Calu3 (cell line): ENCODE data around the gene ACOT6. TPM values are rescaled to one million over a fixed set of nuclear protein-coding genes. Genes with fewer than 3 reads are reported as not detected.
"Not testable (repeated sequence)": the region's sequence is repeated elsewhere in the genome, so short reads cannot be mapped to it uniquely, and the experiment has no call there.

ENCODE experiments used
- BruUV-seq: library from RNA; stranded (reverse); fragments of 400-500 nt; replicated peaks from 2 replicates; lab custom pipeline; 2021; lab: Mats Ljungman, UMichigan
- CTCF ChIA-PET: fragments of 300-600 bp; sonication (Branson Sonifier 250); formaldehyde crosslinking; loops from one replicate; lab custom pipeline; 2022; ENCODE audit warnings: antibody characterized with exemption; lab: Charles Lee
- DNase-seq: peaks from one replicate; pipeline ENCODE4 v3.0.0; 2022
- H3K27ac Mint-ChIP-seq: one replicate; pipeline ENCODE4 v1.8.0; 2022; ENCODE audit warnings: mixed read lengths; ENCODE audit not compliant: unreplicated experiment
- H3K27me3 Mint-ChIP-seq: one replicate; pipeline ENCODE4 v1.8.0; 2022; ENCODE audit warnings: mixed read lengths; ENCODE audit not compliant: unreplicated experiment
- H3K36me3 Mint-ChIP-seq: one replicate; pipeline ENCODE4 v1.8.0; 2022; ENCODE audit warnings: mild to moderate bottlenecking, moderate library complexity, mixed read lengths; ENCODE audit not compliant: insufficient read depth, unreplicated experiment
- H3K4me1 Mint-ChIP-seq: one replicate; pipeline ENCODE4 v1.8.0; 2022; ENCODE audit warnings: mild to moderate bottlenecking, low read depth, mixed read lengths; ENCODE audit not compliant: unreplicated experiment
- H3K4me3 Mint-ChIP-seq: one replicate; pipeline ENCODE4 v1.8.0; 2022; ENCODE audit warnings: mild to moderate bottlenecking, low read depth, moderate library complexity, mixed read lengths; ENCODE audit not compliant: unreplicated experiment
- H3K9me3 Mint-ChIP-seq: one replicate; pipeline ENCODE4 v1.8.0; 2022; ENCODE audit warnings: low read depth, mixed read lengths; ENCODE audit not compliant: unreplicated experiment
- CTCF ChIP-seq: fragments of 200-600 bp; IDR thresholded peaks from one replicate; pipeline ENCODE4 v1.8.0; 2022; ENCODE audit warnings: antibody characterized with exemption; ENCODE audit not compliant: unreplicated experiment
- intact Hi-C: fragments of 100-400 bp; cut with micrococcal nuclease; formaldehyde crosslinking; loops from one replicate; pipeline ENCODE4 v1.10.0; 2022; ENCODE audit not compliant: unreplicated experiment
- total RNA-seq: library from RNA; stranded (reverse); gene quantifications from 2 replicates; pipeline ENCODE4 v1.2.3, GENCODE V29; 2022

ACOT6 gene
- total RNA-seq, 1 experiment from 2014 or later: not detected

GRCh38 chr14:73655851-73656250, 43.5 kb downstream of the ACOT6 start:
- Mint-ChIP-seq H3K27me3 (no peaks in the 10 kb centered on the region), H3K36me3 (no peaks in the 10 kb centered on the region), H3K4me1 (no peaks in the 10 kb centered on the region), H3K4me3 (no peak overlapping the region), H3K9me3 (no peaks in the 10 kb centered on the region), H3K27ac (no peak overlapping the region)
- intact Hi-C loops: no loop called here
- BruUV-seq: no TSS peak
- no peak for DNase-seq
- no peak for TF ChIP-seq CTCF
- CTCF ChIA-PET: no interaction called here

GRCh38 chr14:73659202-73659601, 46.9 kb downstream of the ACOT6 start:
- BruUV-seq, H3K27me3 Mint-ChIP-seq, H3K27ac Mint-ChIP-seq, H3K9me3 Mint-ChIP-seq, DNase-seq, H3K36me3 Mint-ChIP-seq, intact Hi-C loops, H3K4me3 Mint-ChIP-seq: not testable (repeated sequence)
- peaks cover 11% of the 10 kb centered on the region for H3K4me1 Mint-ChIP-seq
- CTCF ChIA-PET: interaction anchor here (0.7 kb wide), 1 partner anchor 308 kb away, joined by 5 read pairs; no protein-coding TSS in a partner anchor

- intact Hi-C loops: no loop called here
- CTCF ChIA-PET: no interaction called here
- H3K4me3 Mint-ChIP-seq: no peak overlapping the region
Observed at GRCh38 chr14:73660511-73660910, 48.2 kb downstream of the ACOT6 start.

GRCh38 chr14:73661872-73662271, 49.6 kb downstream of the ACOT6 start:
- H3K9me3 Mint-ChIP-seq: no peaks in the 10 kb centered on the region
- no peak for TF ChIP-seq CTCF
- intact Hi-C loops: no loop called here
- no TSS peak for BruUV-seq
- no peaks in the 10 kb centered on the region for H3K36me3 Mint-ChIP-seq
- no peak for DNase-seq
- no peak overlapping the region for H3K4me3 Mint-ChIP-seq
- no peaks in the 10 kb centered on the region for H3K27me3 Mint-ChIP-seq
- no peak overlapping the region for H3K27ac Mint-ChIP-seq
- H3K4me1 Mint-ChIP-seq: peaks cover 11% of the 10 kb centered on the region
- CTCF ChIA-PET: interaction anchor here (0.7 to 1.0 kb wide), 2 partner anchors 12 to 17 kb away, joined by 4 to 7 read pairs; partner anchors contain the start of gene DNAL1

More at GRCh38 chr14:73660511-73660910, 48.2 kb downstream of the ACOT6 start:
- TF ChIP-seq CTCF: no peak
- no peaks in the 10 kb centered on the region for H3K36me3 Mint-ChIP-seq
- no peaks in the 10 kb centered on the region for H3K27me3 Mint-ChIP-seq
- H3K27ac Mint-ChIP-seq: no peak overlapping the region
- no peak for DNase-seq
- BruUV-seq: no TSS peak
- peaks cover 11% of the 10 kb centered on the region for H3K4me1 Mint-ChIP-seq
- no peaks in the 10 kb centered on the region for H3K9me3 Mint-ChIP-seq

GRCh38 chr14:73662487-73662943, 50.2 kb downstream of the ACOT6 start:
- no peak overlapping the region for H3K27ac Mint-ChIP-seq
- peak; percentile 65 for DNase-seq
- H3K27me3 Mint-ChIP-seq: no peaks in the 10 kb centered on the region
- peaks cover 11% of the 10 kb centered on the region for H3K4me1 Mint-ChIP-seq
- no peaks in the 10 kb centered on the region for H3K36me3 Mint-ChIP-seq
- CTCF ChIA-PET: interaction anchor here (0.6 to 1.0 kb wide), 5 partner anchors 8 to 137 kb away, joined by 3 to 8 read pairs (median 6); partner anchors contain the start of gene DNAL1
- no peaks in the 10 kb centered on the region for H3K9me3 Mint-ChIP-seq
- no peak overlapping the region for H3K4me3 Mint-ChIP-seq
- TF ChIP-seq CTCF: peak; percentile 30
- no TSS peak for BruUV-seq
- intact Hi-C loops: no loop called here
